OCI-LY7 (cell line): ENCODE results near the gene OSBPL1A.

Source experiments
- CTCF ChIP-seq: fragments of 200-600 bp; sonication (generic); conservative IDR thresholded peaks from 2 replicates; pipeline ENCODE4 v1.5.1; 2014; ENCODE audit warnings: mild to moderate bottlenecking, antibody characterized with exemption, low read length, moderate library complexity, mixed read lengths
- EZH2phosphoT487 ChIP-seq: fragments of 200-600 bp; sonication (generic); IDR thresholded peaks from 2 replicates; pipeline ENCODE4 v1.6.1; 2018; ENCODE audit warnings: low read depth, borderline replicate concordance, mild to moderate bottlenecking, mixed run types, antibody characterized with exemption, low read length, moderate library complexity, mixed read lengths

GRCh38 chr18:24121625-24122024 is 276.0 kb downstream of the OSBPL1A start:
- no peak for TF ChIP-seq EZH2phosphoT487
- TF ChIP-seq CTCF: no peak
